GM18909 (cell line): ENCODE results near the gene NAIF1.
"Not testable (repeated sequence)": the region's sequence is repeated elsewhere in the genome, so short reads cannot be mapped to it uniquely, and the experiment has no call there.

Experiments
- ATAC-seq: cut with Tn5 transposase; IDR thresholded peaks from one replicate; pipeline ENCODE4 v1.9.1; 2021; ENCODE audit warnings: mild to moderate bottlenecking; ENCODE audit not compliant: unreplicated experiment, poor library complexity

NAIF1 gene

GRCh38 chr9:128040783-128041182, 26.3 kb downstream of the NAIF1 start:
- not testable (repeated sequence) for ATAC-seq

GRCh38 chr9:128036522-128036921, 30.6 kb downstream of the NAIF1 start:
- not testable (repeated sequence) for ATAC-seq

DNA sequence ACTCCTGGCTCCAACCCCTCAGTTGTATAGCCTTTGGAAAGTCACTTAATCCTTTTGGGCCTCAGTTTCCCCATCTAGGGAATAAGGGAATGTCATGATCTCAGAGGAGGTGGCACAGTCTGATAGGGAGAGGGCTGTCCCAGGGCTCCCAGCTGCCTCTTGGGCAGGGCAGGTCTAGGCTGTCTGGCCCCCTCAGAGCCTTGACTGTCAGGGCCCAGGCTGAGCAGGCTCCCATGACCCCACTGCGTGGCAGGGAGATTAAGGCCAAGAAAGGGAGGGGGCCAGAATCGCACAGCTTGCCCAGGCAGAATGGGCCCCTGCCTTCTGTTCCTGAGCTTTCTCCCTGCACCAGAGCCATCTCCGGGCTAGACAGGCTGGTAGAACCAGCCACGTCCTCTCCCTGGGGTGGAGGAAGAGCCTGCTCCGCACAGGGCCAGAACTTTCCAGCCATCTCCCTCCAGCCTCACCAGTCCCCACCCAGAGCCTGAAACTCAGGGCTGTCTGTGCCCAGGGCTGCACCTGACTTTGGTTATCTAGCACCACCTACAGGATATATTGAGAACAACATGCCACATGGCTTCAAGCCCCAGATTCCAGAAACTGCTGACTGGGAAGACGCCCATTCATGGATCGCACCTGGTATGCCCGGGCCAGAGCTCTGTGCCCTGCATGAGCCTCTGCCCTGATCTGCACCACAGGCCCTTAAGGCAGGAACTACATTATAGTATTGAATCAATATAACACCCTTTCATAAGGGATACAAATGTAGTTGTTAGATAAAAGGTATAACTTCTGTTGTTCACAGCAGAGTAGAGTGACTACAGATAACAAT, 32.1 kb downstream of the NAIF1 start:
- ATAC-seq, result peak; percentile 58

DNA sequence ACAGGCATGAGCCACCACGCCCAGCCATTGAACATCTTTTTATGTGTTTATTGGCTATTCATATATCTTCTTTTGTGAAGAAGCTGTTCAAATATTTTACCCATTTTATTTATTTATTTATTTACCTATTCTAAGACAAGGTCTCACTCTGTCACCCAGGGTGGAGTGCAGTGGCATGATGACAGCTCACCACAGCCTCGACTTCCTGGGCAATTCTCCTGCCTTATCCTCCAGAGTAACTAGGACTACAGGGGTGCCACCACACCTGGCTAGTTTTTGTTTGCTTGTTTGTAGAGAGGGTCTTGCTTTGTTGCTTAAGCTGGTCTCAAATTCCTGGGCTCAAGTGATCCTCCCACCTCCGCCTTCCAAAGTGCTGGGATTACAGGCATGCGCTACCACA, 33.5 kb downstream of the NAIF1 start:
- no peak for ATAC-seq

GRCh38 chr9:128027705-128028104, 39.4 kb downstream of the NAIF1 start:
- no peak for ATAC-seq

GRCh38 chr9:128026773-128027541, 40.2 kb downstream of the NAIF1 start:
- no peak for ATAC-seq

GRCh38 chr9:128026255-128026772, 40.8 kb downstream of the NAIF1 start:
- ATAC-seq, result no peak

GRCh38 chr9:128025736-128026135, 41.4 kb downstream of the NAIF1 start:
- ATAC-seq, result no peak

DNA sequence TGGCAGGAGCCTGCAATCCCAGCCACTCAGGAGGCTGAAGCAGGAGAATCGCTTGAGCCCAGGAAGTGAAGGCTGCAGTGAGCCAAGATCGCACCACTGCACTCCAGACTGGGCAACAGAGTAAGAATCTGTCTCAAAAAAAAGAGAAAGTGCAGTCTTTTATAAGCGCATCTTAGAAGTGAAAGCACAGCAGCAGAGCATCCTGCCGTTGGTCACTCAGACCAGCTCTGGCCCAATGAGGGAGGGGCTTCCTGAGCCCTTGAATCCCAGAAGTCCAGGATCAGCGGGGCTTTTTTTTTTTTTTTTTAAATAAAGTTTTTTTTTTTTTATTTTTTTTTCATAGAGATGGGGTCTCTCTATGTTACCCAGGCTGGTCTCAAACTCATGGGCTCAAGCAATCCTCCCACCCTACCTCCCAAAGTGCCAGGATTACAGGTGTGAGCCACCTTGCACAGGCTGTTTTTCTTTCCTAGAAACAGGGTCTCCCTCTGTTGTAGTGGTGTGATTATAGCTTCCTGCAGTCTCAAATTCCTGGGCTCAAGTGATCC, 42.3 kb downstream of the NAIF1 start:
- no peak for ATAC-seq

DNA sequence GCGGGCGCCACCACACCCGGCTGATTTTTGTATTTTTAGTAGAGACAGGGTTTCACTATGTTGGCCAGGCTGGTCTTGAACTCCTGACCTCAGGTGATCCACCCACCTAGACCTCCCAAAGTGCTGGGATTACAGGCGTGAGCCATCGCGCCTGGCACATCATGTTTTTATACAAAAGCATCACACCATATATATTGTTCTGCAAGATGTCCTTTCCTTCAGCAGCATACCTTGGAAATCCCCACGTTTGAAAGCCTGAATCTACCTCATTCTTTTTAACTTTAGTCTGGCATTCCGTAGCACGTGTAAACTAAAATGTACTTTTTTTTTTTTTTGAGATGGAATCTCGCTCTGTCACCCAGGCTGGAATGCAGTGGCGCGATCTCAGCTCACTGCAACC, 43.4 kb downstream of the NAIF1 start:
- not testable (repeated sequence) for ATAC-seq

GRCh38 chr9:128022886-128023285, 44.2 kb downstream of the NAIF1 start:
- no peak for ATAC-seq

DNA sequence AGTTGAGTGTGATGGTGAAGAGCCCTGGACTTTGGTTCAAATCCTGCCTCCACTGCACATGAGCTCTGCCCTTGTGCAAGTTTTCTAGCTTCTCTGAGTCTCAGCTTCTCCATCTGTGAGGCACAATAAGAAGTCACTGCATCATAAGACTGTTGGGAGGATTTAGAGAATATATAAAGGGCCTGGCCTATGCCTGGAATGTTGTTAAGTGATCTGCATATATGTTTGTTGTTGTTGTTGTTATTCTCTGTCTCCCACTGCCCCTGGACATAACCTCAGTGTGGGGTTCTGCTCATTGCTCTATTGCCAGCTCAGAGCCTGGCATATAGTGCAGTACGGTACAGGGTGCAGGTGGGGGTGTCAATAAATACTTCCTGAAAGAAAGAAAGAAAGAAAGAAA, 46.0 kb downstream of the NAIF1 start:
- no peak for ATAC-seq

DNA sequence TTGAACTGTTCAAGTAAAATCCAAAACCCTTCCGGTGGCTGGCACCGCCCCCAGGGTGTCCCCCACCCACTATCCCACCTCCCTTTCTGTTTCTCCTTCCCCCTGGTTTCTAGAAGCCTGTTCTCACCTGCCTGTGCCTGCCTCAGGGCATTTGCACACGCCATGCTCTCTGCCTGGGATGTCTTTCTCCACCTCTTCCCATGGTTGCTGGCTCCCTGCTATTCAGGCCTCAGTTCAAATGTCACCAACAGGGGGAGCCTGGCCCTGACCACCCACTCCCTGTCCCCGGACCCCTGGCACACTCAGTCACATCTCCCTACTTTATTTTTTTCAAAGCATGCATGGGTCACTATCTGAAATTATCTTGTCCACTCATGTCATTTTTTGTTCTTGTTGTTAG, 46.4 kb downstream of the NAIF1 start:
- no peak for ATAC-seq

DNA sequence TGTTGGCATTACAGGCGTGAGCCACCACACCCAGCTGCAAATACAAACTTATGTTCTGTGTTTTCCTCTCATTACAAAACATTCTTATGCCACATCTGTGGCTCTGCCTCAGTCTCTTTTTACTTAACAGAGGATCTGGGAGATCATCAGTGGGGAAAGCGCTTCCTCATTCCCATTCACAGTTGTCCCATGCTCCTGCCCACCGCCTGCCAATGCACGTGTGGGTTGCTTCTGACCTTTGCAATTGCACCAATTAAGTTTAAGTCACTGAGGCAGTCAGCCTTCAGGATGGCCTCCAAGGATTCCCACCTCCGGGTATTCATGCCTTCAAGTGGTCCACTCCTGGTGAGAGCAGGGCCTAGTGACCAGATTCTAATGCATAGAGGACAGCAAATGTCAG, 51.4 kb downstream of the NAIF1 start:
- no peak for ATAC-seq
